Stimulated activated CD8-positive, alpha-beta memory T cell treated with anti-CD3 and anti-CD28 coated beads, Interleukin-15, amount 100 ng/mL, for 4 hours (primary cell): ENCODE data around the gene PARD6B.
"Not testable (repeated sequence)": the region's sequence is repeated elsewhere in the genome, so short reads cannot be mapped to it uniquely, and the experiment has no call there.

Experiments
- DNase-seq, 2 donors: peaks; one replicate each; pipeline ENCODE4 v3.0.0-alpha.2; 2020; ENCODE audit warnings: low read depth in 2 of 2

Gene PARD6B

GRCh38 chr20:50746138-50746940 lies 15.0 kb downstream of the PARD6B start:
- no peak for DNase-seq

GRCh38 chr20:50747275-50747674 lies 15.9 kb downstream of the PARD6B start:
- no peak for DNase-seq

- no peak for DNase-seq
Observed at GRCh38 chr20:50750145-50750671, 18.8 kb downstream of the PARD6B start.

GRCh38 chr20:50753152-50753551 lies 21.8 kb downstream of the PARD6B start:
- no peak for DNase-seq

GRCh38 chr20:50754420-50754819 lies 23.0 kb downstream of the PARD6B start:
- DNase-seq = no peak

GRCh38 chr20:50756447-50756846 lies 25.1 kb downstream of the PARD6B start:
- DNase-seq = no peak

GRCh38 chr20:50758469-50758868 lies 27.1 kb downstream of the PARD6B start:
- DNase-seq = no peak

GRCh38 chr20:50758992-50759391 lies 27.6 kb downstream of the PARD6B start:
- no peak for DNase-seq

GRCh38 chr20:50759678-50760077 lies 28.3 kb downstream of the PARD6B start:
- DNase-seq = no peak

- DNase-seq = no peak
Observed at GRCh38 chr20:50762045-50762422, 30.7 kb downstream of the PARD6B start.

- no peak for DNase-seq
Observed at GRCh38 chr20:50762435-50763220, 31.2 kb downstream of the PARD6B start.

- not testable (repeated sequence) for DNase-seq
Observed at GRCh38 chr20:50763550-50764458, 32.4 kb downstream of the PARD6B start.

- DNase-seq = not testable (repeated sequence)
Observed at GRCh38 chr20:50765251-50765650, 33.9 kb downstream of the PARD6B start.

GRCh38 chr20:50765674-50766073 lies 34.3 kb downstream of the PARD6B start:
- no peak for DNase-seq

- not testable (repeated sequence) for DNase-seq
Observed at GRCh38 chr20:50766955-50767809, 35.8 kb downstream of the PARD6B start.

- DNase-seq = not testable (repeated sequence)
Observed at GRCh38 chr20:50768991-50769390, 37.6 kb downstream of the PARD6B start.

GRCh38 chr20:50769551-50770085 lies 38.2 kb downstream of the PARD6B start:
- DNase-seq = not testable (repeated sequence)

- DNase-seq = not testable (repeated sequence)
Observed at GRCh38 chr20:50771419-50772080, 40.2 kb downstream of the PARD6B start.

- DNase-seq = no peak
Observed at GRCh38 chr20:50772420-50773185, 41.2 kb downstream of the PARD6B start.
